ENCODE results near the gene MYO1D. TPM values are rescaled to one million over a fixed set of nuclear protein-coding genes. Genes with fewer than 3 reads are reported as not detected.
A peak's percentile ranks its signal among the peaks of the same experiment; 100 is the strongest.

MYO1D gene
- total and polyA plus RNA-seq, 2 of the 13 experiments (the other 11 are each of a cell fraction or from before 2014, with no cell fraction given): 13.2 to 17.3 TPM

- H2AFZ ChIP-seq (ENCODE audit: low read length): no peak overlapping the region
- POLR2A ChIA-PET: no interaction called here
- no peak overlapping the region for H3K4me2 ChIP-seq (ENCODE audit: low read depth, low read length)
- H4K20me1 ChIP-seq (ENCODE audit: insufficient read depth, low read length): no peaks in the 10 kb centered on the region
- no TSS peak for BruUV-seq (replicated peaks)
- DNase-seq (ENCODE audit: low spot score) (no peak), FAIRE-seq (no peak), ATAC-seq (no peak)
- no peak overlapping the region for H3K4me3 ChIP-seq (replicated peaks in 1 of 3; ENCODE audit: insufficient read depth in 1 of 3, low read depth in 2 of 3, low read length in 3 of 3)
- intact Hi-C loops (cut with micrococcal nuclease; ENCODE audit: unreplicated experiment): no loop called here
- CTCF ChIA-PET (ENCODE audit: low intra/inter-chr PET ratio, low total read pairs): no interaction called here
- no peaks in the 10 kb centered on the region for H3K79me2 ChIP-seq (ENCODE audit: insufficient read depth, low read length)
- H3K9me3 ChIP-seq (ENCODE audit: low read length): no peaks in the 10 kb centered on the region
- no peaks in the 10 kb centered on the region for H3K4me1 ChIP-seq (ENCODE audit: insufficient read depth, low read length)
- no peak overlapping the region for H3K9ac ChIP-seq (ENCODE audit: insufficient read depth, low read depth, low read length)
- no peak overlapping the region for H3K27ac ChIP-seq (ENCODE audit: extremely low read length, insufficient read depth, low read length)
- no peaks in the 10 kb centered on the region for H3K36me3 ChIP-seq (replicated peaks in 1 of 2; ENCODE audit: control insufficient read depth in 1 of 2, insufficient read depth in 2 of 2, low read length in 2 of 2)
- TF ChIP-seq POLR2AphosphoS2 (IDR thresholded peaks at IDR 0.05; ENCODE audit: low read depth, low read length) (no peak), CREB1 (IDR thresholded peaks at IDR 0.05) (no peak), CREB1 (CRISPR knock-in tag; IDR thresholded peaks at IDR 0.05) (no peak), GATAD2A (CRISPR knock-in tag; IDR thresholded peaks at IDR 0.05) (no peak)
- H3K27me3 ChIP-seq (ENCODE audit: control insufficient read depth in 1 of 2, insufficient read depth in 2 of 2, low read length in 2 of 2): no peaks in the 10 kb centered on the region
- in situ Hi-C loops (cut with HindIII; ENCODE audit: extremely low pct_ligation_motif_present, low pct_unique_long_range_greater_than_20kb): no loop called here
These were observed 149.2 kb downstream of the MYO1D start for GRCh38 chr17:32727681-32728080.

- intact Hi-C loops (cut with micrococcal nuclease; ENCODE audit: unreplicated experiment) (no loop called here), in situ Hi-C loops (cut with HindIII; ENCODE audit: extremely low pct_ligation_motif_present, low pct_unique_long_range_greater_than_20kb) (no loop called here)
- no peaks in the 10 kb centered on the region for H3K27me3 ChIP-seq (ENCODE audit: control insufficient read depth in 1 of 2, insufficient read depth in 2 of 2, low read length in 2 of 2)
- no peak overlapping the region for H3K4me3 ChIP-seq (replicated peaks in 1 of 3; ENCODE audit: insufficient read depth in 1 of 3, low read depth in 2 of 3, low read length in 3 of 3)
- no peaks in the 10 kb centered on the region for H4K20me1 ChIP-seq (ENCODE audit: insufficient read depth, low read length)
- H3K4me2 ChIP-seq (ENCODE audit: low read depth, low read length): no peak overlapping the region
- no peak for DNase-seq (ENCODE audit: low spot score)
- H2AFZ ChIP-seq (ENCODE audit: low read length): no peak overlapping the region
- H3K27ac ChIP-seq (ENCODE audit: extremely low read length, insufficient read depth, low read length): no peak overlapping the region
- 100% methylated on average over 1 of the region's 1 CpG for WGBS (ENCODE audit: low lambda C conversion rate)
- no peaks in the 10 kb centered on the region for H3K4me1 ChIP-seq (ENCODE audit: insufficient read depth, low read length)
- no peaks in the 10 kb centered on the region for H3K79me2 ChIP-seq (ENCODE audit: insufficient read depth, low read length)
- ATAC-seq: no peak
- no peaks in the 10 kb centered on the region for H3K36me3 ChIP-seq (replicated peaks in 1 of 2; ENCODE audit: control insufficient read depth in 1 of 2, insufficient read depth in 2 of 2, low read length in 2 of 2)
- H3K9me3 ChIP-seq (ENCODE audit: low read length): no peaks in the 10 kb centered on the region
- no peak overlapping the region for H3K9ac ChIP-seq (ENCODE audit: insufficient read depth, low read depth, low read length)
- BruUV-seq (replicated peaks): no TSS peak
- no peak for TF ChIP-seq HES4 (CRISPR knock-in tag; IDR thresholded peaks at IDR 0.05; ENCODE audit: borderline replicate concordance)
- TF ChIP-seq ATF7-NPFF (CRISPR knock-in tag; IDR thresholded peaks at IDR 0.05; ENCODE audit: low read depth): no peak
- no peak for TF ChIP-seq ZFP36L2 (CRISPR knock-in tag; IDR thresholded peaks at IDR 0.05)
- peak; percentile 97 for TF ChIP-seq ZNF317 (CRISPR knock-in tag; IDR thresholded peaks at IDR 0.05)
- TF ChIP-seq POLR2AphosphoS5 (IDR thresholded peaks at IDR 0.05; ENCODE audit: low read depth, low read length): no peak
- TF ChIP-seq ZNF138 (CRISPR knock-in tag; IDR thresholded peaks at IDR 0.05; ENCODE audit: low read depth): no peak
- no peak for FAIRE-seq
- ChIA-PET CTCF (ENCODE audit: low intra/inter-chr PET ratio, low total read pairs) (no interaction called here), POLR2A (no interaction called here)
These were observed 151.2 kb downstream of the MYO1D start for GRCh38 chr17:32725697-32726096.

All from HepG2 (cell line).